Esophagus muscularis mucosa (tissue), 4 donors: ENCODE results near the gene CBLN3. TPM values are rescaled to one million over a fixed set of nuclear protein-coding genes. Genes with fewer than 3 reads are reported as not detected.
"Not testable (repeated sequence)": the region's sequence is repeated elsewhere in the genome, so short reads cannot be mapped to it uniquely, and the experiment has no call there.

Experiments used
- DNase-seq: peaks from one replicate; pipeline ENCODE4 v3.0.0-alpha.2; 2017; ENCODE audit errors: extremely low spot score
- H3K27ac ChIP-seq, 4 donors: fragments of 200-600 bp; sonication (generic); replicated peaks in 1 of 4; 1 replicate in 3 of 4; 2 replicates in 1 of 4; pipeline ENCODE4 v1.5.1; 2016 to 2019; ENCODE audit warnings: mild to moderate bottlenecking in 1 of 4
- H3K27me3 ChIP-seq, 4 donors: fragments of 200-600 bp; sonication (generic); one replicate each; pipeline versions ENCODE4 v1.5.1 to v1.6.0; 2016 to 2019
- H3K36me3 ChIP-seq, 4 donors: fragments of 200-600 bp; sonication (generic); one replicate each; pipeline ENCODE4 v1.5.1; 2016 to 2019
- H3K4me1 ChIP-seq, 4 donors: fragments of 200-600 bp; sonication (generic); one replicate each; pipeline ENCODE4 v1.5.1; 2016 to 2019
- H3K4me3 ChIP-seq, 4 donors: fragments of 200-600 bp; sonication (generic); 1 replicate in 2 of 4; 2 replicates in 2 of 4; pipeline ENCODE4 v1.5.1; 2016 to 2019; ENCODE audit warnings: mild to moderate bottlenecking in 4 of 4, moderate library complexity in 1 of 4
- H3K9me3 ChIP-seq, 4 donors: fragments of 200-600 bp; sonication (generic); 1 replicate in 3 of 4; 2 replicates in 1 of 4; pipeline ENCODE4 v1.5.1; 2016 to 2019
- EP300 ChIP-seq: sonication (generic); formaldehyde crosslinking; IDR thresholded peaks from one replicate; pipeline ENCODE4 v1.6.1; 2017; ENCODE audit warnings: antibody characterized with exemption
- POLR2A ChIP-seq: fragments of 450-650 bp; IDR thresholded peaks from one replicate; pipeline ENCODE4 v1.6.1; 2017; ENCODE audit warnings: antibody characterized with exemption, moderate library complexity, mild to moderate bottlenecking, low read depth
- POLR2AphosphoS5 ChIP-seq, 2 donors: sonication (generic); formaldehyde crosslinking; IDR thresholded peaks; one replicate each; pipeline ENCODE4 v1.6.1; 2017; ENCODE audit warnings: antibody characterized with exemption in 2 of 2
- WGBS: methylation state at CpG from one replicate; pipeline ENCODE4 v1.1.5; 2018; 5-methylcytosine and 5-hydroxymethylcytosine counted together
- intact Hi-C: fragments of 100-400 bp; cut with DNase I; formaldehyde crosslinking; loops from one replicate; pipeline ENCODE4 v1.15.1; 2023
- total RNA-seq, 4 donors: library from RNA; depleted of rRNA; stranded (reverse); fragments of >200 nt; gene quantifications; one replicate each; pipeline versions ENCODE4 v1.1.0 to v1.2.1, GENCODE V29; 2016
- TF ChIP-seq, protein P1 (sequence below), 3 experiments: fragments of 200-600 bp in 2 of 3; fragments of 450-650 bp in 1 of 3; sonication (generic) in 2 of 3; IDR thresholded peaks; one replicate each; pipeline ENCODE4 v1.5.1; 2017 to 2019; ENCODE audit warnings: antibody characterized with exemption in 3 of 3, mild to moderate bottlenecking in 2 of 3, moderate library complexity in 1 of 3

CBLN3 gene
- total RNA-seq, 4 donors from 2014 or later: 1.2 to 2.2 (median 1.9) TPM

DNA sequence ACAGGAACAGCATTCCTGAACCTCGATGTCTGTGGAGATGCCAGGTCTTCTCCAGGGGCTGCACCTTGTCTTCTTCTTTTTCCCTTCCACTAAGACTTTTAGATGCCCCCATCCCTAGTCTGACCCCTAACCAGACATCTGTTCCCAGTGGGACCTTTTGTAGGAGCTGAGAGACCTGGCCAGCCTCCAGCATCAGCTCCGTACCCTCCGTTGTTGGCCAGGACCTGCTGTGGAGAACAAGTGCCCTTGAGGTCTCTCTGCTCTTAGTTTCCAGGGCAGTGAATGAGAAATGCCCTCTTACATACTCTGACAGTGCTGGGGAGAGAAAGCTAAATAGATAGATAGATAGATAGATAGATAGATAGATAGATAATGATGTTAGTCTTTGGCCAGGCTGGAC lies 29.9 kb upstream of the CBLN3 start:
- WGBS: 81% methylated on average over 3 of the region's 3 CpGs
- H3K9me3 ChIP-seq: peaks cover 0 to 6% (median 0%) of the 10 kb centered on the region in 4 donors

DNA sequence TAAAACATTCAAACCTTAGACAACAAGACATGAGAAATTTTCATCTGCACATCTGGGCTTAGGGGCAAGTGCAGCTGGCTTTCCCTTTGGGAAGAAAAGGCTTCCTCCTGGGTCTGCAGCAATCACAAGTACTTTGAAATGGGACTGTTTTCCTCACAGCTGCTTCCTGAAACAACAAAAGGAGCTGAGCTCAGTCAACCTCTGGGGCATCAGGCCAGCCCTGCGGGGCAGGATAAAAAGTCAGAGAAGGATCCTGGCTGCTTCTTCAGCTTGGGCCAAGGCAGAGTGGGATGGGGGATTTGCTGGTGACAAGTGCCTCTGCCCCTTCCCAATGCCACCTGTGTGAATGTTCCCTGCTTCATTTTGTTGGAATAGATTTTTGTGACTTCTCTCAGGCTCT lies 29.3 kb upstream of the CBLN3 start:
- Histone ChIP-seq H3K27ac (no peak overlapping the region), H3K9me3 (peaks cover 0 to 6% (median 0%) of the 10 kb centered on the region in 4 donors), H3K4me3 (no peak overlapping the region), H3K4me1 (no peaks in the 10 kb centered on the region), H3K27me3 (no peaks in the 10 kb centered on the region), H3K36me3 (no peaks in the 10 kb centered on the region)
- TF ChIP-seq EP300 (no peak), POLR2A (no peak), POLR2AphosphoS5 (IDR thresholded peaks at IDR 0.05) (no peak)
- TF ChIP-seq, protein P1, sequence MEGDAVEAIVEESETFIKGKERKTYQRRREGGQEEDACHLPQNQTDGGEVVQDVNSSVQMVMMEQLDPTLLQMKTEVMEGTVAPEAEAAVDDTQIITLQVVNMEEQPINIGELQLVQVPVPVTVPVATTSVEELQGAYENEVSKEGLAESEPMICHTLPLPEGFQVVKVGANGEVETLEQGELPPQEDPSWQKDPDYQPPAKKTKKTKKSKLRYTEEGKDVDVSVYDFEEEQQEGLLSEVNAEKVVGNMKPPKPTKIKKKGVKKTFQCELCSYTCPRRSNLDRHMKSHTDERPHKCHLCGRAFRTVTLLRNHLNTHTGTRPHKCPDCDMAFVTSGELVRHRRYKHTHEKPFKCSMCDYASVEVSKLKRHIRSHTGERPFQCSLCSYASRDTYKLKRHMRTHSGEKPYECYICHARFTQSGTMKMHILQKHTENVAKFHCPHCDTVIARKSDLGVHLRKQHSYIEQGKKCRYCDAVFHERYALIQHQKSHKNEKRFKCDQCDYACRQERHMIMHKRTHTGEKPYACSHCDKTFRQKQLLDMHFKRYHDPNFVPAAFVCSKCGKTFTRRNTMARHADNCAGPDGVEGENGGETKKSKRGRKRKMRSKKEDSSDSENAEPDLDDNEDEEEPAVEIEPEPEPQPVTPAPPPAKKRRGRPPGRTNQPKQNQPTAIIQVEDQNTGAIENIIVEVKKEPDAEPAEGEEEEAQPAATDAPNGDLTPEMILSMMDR (IDR thresholded peaks at IDR 0.05): no peak
- 73% methylated on average over 1 of the region's 1 CpG for WGBS
- intact Hi-C loops: no loop called here
- no peak for DNase-seq

More for the DNA sequence above, 29.9 kb upstream of the CBLN3 start:
- Histone ChIP-seq H3K27me3 (no peaks in the 10 kb centered on the region), H3K36me3 (no peaks in the 10 kb centered on the region), H3K4me3 (no peak overlapping the region), H3K4me1 (no peaks in the 10 kb centered on the region), H3K27ac (no peak overlapping the region)
- intact Hi-C loops: no loop called here
- DNase-seq: no peak
- TF ChIP-seq POLR2A (no peak), EP300 (no peak)
- TF ChIP-seq, protein P1 (IDR thresholded peaks at IDR 0.05): no peak

DNA sequence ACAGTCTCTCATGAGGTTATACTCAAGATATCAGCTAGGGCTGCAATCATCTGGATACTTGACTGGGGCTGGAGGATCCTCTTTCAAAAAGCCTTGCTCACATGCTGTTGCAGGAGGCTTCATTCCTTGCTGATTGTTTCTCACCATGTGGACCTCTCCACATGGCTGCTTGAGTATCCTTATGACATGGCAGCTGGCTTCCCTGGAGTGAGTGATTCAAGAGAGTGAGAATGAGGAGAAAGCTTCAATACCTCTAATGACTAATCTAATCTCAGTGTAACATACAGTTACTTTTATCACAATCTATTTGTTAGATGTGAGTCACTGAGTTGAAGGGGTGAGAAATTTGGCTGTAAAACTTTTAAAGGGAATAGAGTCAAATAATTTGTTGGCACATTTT lies 27.5 kb upstream of the CBLN3 start:
- Histone ChIP-seq H3K36me3 (no peaks in the 10 kb centered on the region), H3K4me1 (no peaks in the 10 kb centered on the region), H3K27me3 (no peaks in the 10 kb centered on the region), H3K9me3 (peaks cover 0 to 6% (median 0%) of the 10 kb centered on the region in 4 donors), H3K4me3 (no peak overlapping the region), H3K27ac (no peak overlapping the region)
- DNase-seq: no peak
- intact Hi-C loops: no loop called here
- TF ChIP-seq POLR2A (no peak), POLR2AphosphoS5 (IDR thresholded peaks at IDR 0.05) (no peak), EP300 (no peak)
- TF ChIP-seq, protein P1 (IDR thresholded peaks at IDR 0.05): no peak

DNA sequence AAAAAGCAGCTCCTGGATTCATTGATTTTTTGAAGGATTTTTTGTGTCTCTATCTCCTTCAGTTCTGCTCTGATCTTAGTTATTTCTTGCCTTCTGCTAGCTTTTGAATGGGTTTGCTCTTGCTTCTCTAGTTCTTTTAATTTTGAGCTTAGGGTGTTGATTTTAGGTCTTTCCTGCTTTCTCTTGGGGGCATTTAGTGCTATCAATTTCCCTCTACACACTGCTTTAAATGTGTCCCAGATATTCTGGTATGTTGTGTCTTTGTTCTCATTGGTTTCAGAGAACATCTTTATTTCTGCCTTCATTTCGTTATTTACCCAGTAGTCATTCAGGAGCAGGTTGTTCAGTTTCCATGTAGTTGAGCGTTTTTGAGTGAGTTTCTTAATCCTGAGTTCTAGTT lies 21.4 kb upstream of the CBLN3 start:
- DNase-seq, H3K4me3 ChIP-seq, intact Hi-C loops, H3K9me3 ChIP-seq, H3K27ac ChIP-seq, H3K36me3 ChIP-seq, H3K27me3 ChIP-seq, H3K4me1 ChIP-seq: not testable (repeated sequence)
- 88% methylated on average over 2 of the region's 2 CpGs for WGBS

DNA sequence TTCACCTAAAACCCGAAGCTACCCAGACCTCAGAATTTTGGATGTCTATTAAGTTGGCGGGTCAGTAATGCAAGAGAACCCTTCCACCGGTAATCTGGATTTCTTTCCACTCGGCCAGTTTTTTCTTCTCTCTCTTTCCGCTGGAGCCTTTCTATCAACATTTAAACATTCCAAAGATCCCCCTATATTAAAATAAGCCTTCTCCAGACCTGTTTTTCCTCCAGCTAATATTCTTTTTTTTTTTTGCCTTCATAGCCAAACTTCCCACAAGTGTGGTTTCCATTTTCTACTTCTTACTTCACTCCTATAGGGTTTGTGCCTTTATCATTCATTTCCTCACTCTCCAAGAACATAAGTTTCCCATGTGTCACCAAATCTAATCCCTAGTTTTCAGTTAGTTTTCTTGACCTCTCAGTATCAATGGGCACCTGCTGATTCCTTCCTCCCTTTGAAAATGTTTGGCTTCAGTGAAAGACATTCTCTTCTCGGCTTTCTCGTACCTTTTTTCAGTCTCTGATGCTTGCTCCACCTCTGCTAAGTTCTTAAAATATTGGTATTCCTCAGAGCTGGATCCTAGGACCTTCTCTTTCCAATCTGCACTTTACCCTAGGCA lies 13.7 kb upstream of the CBLN3 start:
- H3K27ac ChIP-seq: peak overlapping the region; percentile 90 to 100 (median 98)
- H3K4me1 ChIP-seq: peaks cover 32 to 39% (median 35%) of the 10 kb centered on the region in 4 donors
- intact Hi-C loops: loop anchor here (5.0 to 10.0 kb wide), 2 partner anchors 201 to 1138 kb away; partner anchors contain the start of genes BCL2L2, PPP1R3E and TINF2
- no peaks in the 10 kb centered on the region for H3K9me3 ChIP-seq
- peak overlapping the region; percentile 64 to 83 (median 70) for H3K4me3 ChIP-seq
- 2% methylated on average over 6 of the region's 7 CpGs for WGBS
- TF ChIP-seq, protein P1 (IDR thresholded peaks at IDR 0.05): no peak
- TF ChIP-seq POLR2A (no peak), EP300 (no peak), POLR2AphosphoS5 (IDR thresholded peaks at IDR 0.05) (no peak)
- H3K36me3 ChIP-seq: peaks cover 16 to 32% (median 26%) of the 10 kb centered on the region in 4 donors
- H3K27me3 ChIP-seq: no peaks in the 10 kb centered on the region
- no peak for DNase-seq
